Spinal cord (tissue), 10 donors: Measurements from ENCODE around the gene PRKCH. TPM values are rescaled to one million over a fixed set of nuclear protein-coding genes. Genes with fewer than 3 reads are reported as not detected.
A peak's percentile ranks its signal among the peaks of the same experiment; 100 is the strongest.

Source experiments
- DNase-seq, 6 donors: peaks; one replicate each; pipeline versions ENCODE4 v3.0.0 to v3.0.0-alpha.2; 2013 to 2015; ENCODE audit warnings: low spot score in 6 of 6, low read depth in 4 of 6
- H3K27ac ChIP-seq: one replicate; pipeline ENCODE4 v1.5.1; 2013; ENCODE audit warnings: low read depth, low read length, control low read depth
- H3K27me3 ChIP-seq: one replicate; pipeline ENCODE4 v1.6.1; 2013; ENCODE audit warnings: low read length; ENCODE audit not compliant: control insufficient read depth, insufficient read depth
- H3K36me3 ChIP-seq: one replicate; pipeline ENCODE4 v1.6.1; 2013; ENCODE audit warnings: low read length; ENCODE audit not compliant: control insufficient read depth, insufficient read depth
- H3K4me1 ChIP-seq: one replicate; pipeline ENCODE4 v1.6.1; 2013; ENCODE audit warnings: low read length; ENCODE audit not compliant: control insufficient read depth, insufficient read depth
- H3K4me3 ChIP-seq: one replicate; pipeline ENCODE4 v1.5.1; 2013; ENCODE audit warnings: low read depth, low read length, control low read depth
- H3K9me3 ChIP-seq: one replicate; pipeline ENCODE4 v1.6.1; 2013; ENCODE audit warnings: low read length; ENCODE audit not compliant: control insufficient read depth, insufficient read depth
- WGBS: methylation state at CpG from one replicate; pipeline ENCODE4 v1.1.5; 2013; ENCODE audit warnings: missing lambda C conversion rate; ENCODE audit not compliant: insufficient coverage; 5-methylcytosine and 5-hydroxymethylcytosine counted together
- polyA plus RNA-seq, 2 donors: library from polyadenylated mRNA; unstranded; fragments of 120-200 nt; gene quantifications; one replicate each; pipeline ENCODE4 v1.2.1, GENCODE V29; 2013; ENCODE audit not compliant: insufficient read length in 2 of 2
- total RNA-seq, 2 donors: library from RNA; depleted of rRNA in 1 of 2; stranded (reverse); fragments of 120-200 nt in 1 of 2; fragments of >200 nt in 1 of 2; gene quantifications; one replicate each; pipeline versions ENCODE4 v1.2.3 to v1.2.4, GENCODE V29; 2013 to 2014
- donor health status: healthy.

Gene PRKCH
- total and polyA plus RNA-seq, 4 donors: 9.6 to 30.7 (median 15.5) TPM

GRCh38 chr14:61342486-61342885 is 21.1 kb downstream of the PRKCH start:
- no peaks in the 10 kb centered on the region for H3K36me3 ChIP-seq
- H3K4me3 ChIP-seq: no peak overlapping the region
- H3K9me3 ChIP-seq: no peaks in the 10 kb centered on the region
- H3K27ac ChIP-seq: no peak overlapping the region
- no peaks in the 10 kb centered on the region for H3K27me3 ChIP-seq
- H3K4me1 ChIP-seq: no peaks in the 10 kb centered on the region
- DNase-seq: no peak
- WGBS: 75% methylated on average over 3 of the region's 5 CpGs

- H3K4me1 ChIP-seq: no peaks in the 10 kb centered on the region
- no peaks in the 10 kb centered on the region for H3K9me3 ChIP-seq
- no peak overlapping the region for H3K27ac ChIP-seq
- no peak for DNase-seq
- no peaks in the 10 kb centered on the region for H3K36me3 ChIP-seq
- WGBS: 89% methylated on average over 1 of the region's 5 CpGs
- H3K27me3 ChIP-seq: no peaks in the 10 kb centered on the region
- no peak overlapping the region for H3K4me3 ChIP-seq
These were observed 21.6 kb downstream of the PRKCH start for GRCh38 chr14:61342932-61343331.

GRCh38 chr14:61343471-61343870 is 22.1 kb downstream of the PRKCH start:
- DNase-seq: no peak
- WGBS: no CpG with 5 or more reads among the region's 1 CpG
- Histone ChIP-seq H3K27me3 (no peaks in the 10 kb centered on the region), H3K4me1 (no peaks in the 10 kb centered on the region), H3K4me3 (no peak overlapping the region), H3K36me3 (no peaks in the 10 kb centered on the region), H3K27ac (no peak overlapping the region), H3K9me3 (no peaks in the 10 kb centered on the region)

- no peak for DNase-seq
- no peaks in the 10 kb centered on the region for H3K4me1 ChIP-seq
- no peak overlapping the region for H3K4me3 ChIP-seq
- H3K27ac ChIP-seq: no peak overlapping the region
- H3K36me3 ChIP-seq: no peaks in the 10 kb centered on the region
- 94% methylated on average over 3 of the region's 4 CpGs for WGBS
- H3K27me3 ChIP-seq: no peaks in the 10 kb centered on the region
- H3K9me3 ChIP-seq: no peaks in the 10 kb centered on the region
These were observed 22.6 kb downstream of the PRKCH start for GRCh38 chr14:61343991-61344405.

GRCh38 chr14:61344437-61345150 is 23.2 kb downstream of the PRKCH start:
- no peak overlapping the region for H3K27ac ChIP-seq
- H3K4me3 ChIP-seq: no peak overlapping the region
- WGBS: 63% methylated on average over 7 of the region's 7 CpGs

GRCh38 chr14:61345151-61345482 is 23.7 kb downstream of the PRKCH start:
- no peak for DNase-seq
- Histone ChIP-seq H3K4me1 (no peaks in the 10 kb centered on the region), H3K4me3 (no peak overlapping the region), H3K9me3 (no peaks in the 10 kb centered on the region), H3K27me3 (no peaks in the 10 kb centered on the region), H3K36me3 (no peaks in the 10 kb centered on the region), H3K27ac (no peak overlapping the region)
- WGBS: no CpG with 5 or more reads among the region's 2 CpGs

More at GRCh38 chr14:61344437-61345150, 23.2 kb downstream of the PRKCH start:
- Histone ChIP-seq H3K9me3 (no peaks in the 10 kb centered on the region), H3K36me3 (no peaks in the 10 kb centered on the region), H3K4me1 (no peaks in the 10 kb centered on the region), H3K27me3 (no peaks in the 10 kb centered on the region)
- no peak for DNase-seq

- Histone ChIP-seq H3K27ac (no peak overlapping the region), H3K9me3 (no peaks in the 10 kb centered on the region), H3K27me3 (no peaks in the 10 kb centered on the region), H3K4me3 (no peak overlapping the region), H3K36me3 (no peaks in the 10 kb centered on the region), H3K4me1 (no peaks in the 10 kb centered on the region)
- WGBS: no CpG with 5 or more reads among the region's 2 CpGs
- DNase-seq: no peak
These were observed 24.8 kb downstream of the PRKCH start for GRCh38 chr14:61346221-61346620.

- H3K4me3 ChIP-seq: no peak overlapping the region
- 88% methylated on average over 1 of the region's 4 CpGs for WGBS
- peak in 1 of 6 donors; percentile 19 for DNase-seq
- no peak overlapping the region for H3K27ac ChIP-seq
- no peaks in the 10 kb centered on the region for H3K9me3 ChIP-seq
- no peaks in the 10 kb centered on the region for H3K27me3 ChIP-seq
- H3K36me3 ChIP-seq: no peaks in the 10 kb centered on the region
- H3K4me1 ChIP-seq: no peaks in the 10 kb centered on the region
These were observed 25.4 kb downstream of the PRKCH start for GRCh38 chr14:61346793-61347192.

- no peak for DNase-seq
- Histone ChIP-seq H3K36me3 (no peaks in the 10 kb centered on the region), H3K9me3 (no peaks in the 10 kb centered on the region), H3K4me1 (no peaks in the 10 kb centered on the region), H3K4me3 (no peak overlapping the region), H3K27ac (no peak overlapping the region), H3K27me3 (no peaks in the 10 kb centered on the region)
- WGBS: 56% methylated on average over 6 of the region's 8 CpGs
These were observed 26.6 kb downstream of the PRKCH start for GRCh38 chr14:61347826-61348443.
